Transverse colon (tissue), 4 donors: ENCODE results near the gene ZNF526. TPM values are rescaled to one million over a fixed set of nuclear protein-coding genes. Genes with fewer than 3 reads are reported as not detected.

Source experiments
- DNase-seq: peaks from one replicate; pipeline ENCODE4 v3.0.0-alpha.2; 2019
- H3K27ac ChIP-seq, 4 donors: fragments of 200-600 bp; sonication (generic); 2 replicates each; pipeline ENCODE4 v1.5.1; 2016 to 2018; ENCODE audit warnings: inconsistent platforms in 4 of 4
- H3K27me3 ChIP-seq: fragments of 200-600 bp; sonication (generic); 2 replicates; pipeline ENCODE4 v1.5.1; 2017; ENCODE audit warnings: inconsistent platforms
- H3K36me3 ChIP-seq, 4 donors: fragments of 200-600 bp; sonication (generic); 2 replicates each; pipeline ENCODE4 v1.5.1; 2017 to 2019; ENCODE audit warnings: inconsistent platforms in 4 of 4
- H3K4me1 ChIP-seq, 4 donors: fragments of 200-600 bp; sonication (generic); 2 replicates each; pipeline ENCODE4 v1.5.1; 2017 to 2020; ENCODE audit warnings: inconsistent platforms in 4 of 4
- H3K4me3 ChIP-seq, 4 donors: fragments of 200-600 bp; sonication (generic); 1 replicate in 1 of 4; 2 replicates in 3 of 4; pipeline versions ENCODE4 v1.5.1 to v1.6.1; 2017 to 2019; ENCODE audit warnings: inconsistent platforms in 4 of 4
- H3K9me3 ChIP-seq, 2 donors: fragments of 200-600 bp; sonication (generic); 2 replicates each; pipeline ENCODE4 v1.5.1; 2017 to 2019; ENCODE audit warnings: inconsistent platforms in 2 of 2
- EP300 ChIP-seq: sonication (generic); formaldehyde crosslinking; IDR thresholded peaks from one replicate; pipeline ENCODE4 v1.6.1; 2017; ENCODE audit warnings: antibody characterized with exemption, low read depth
- POLR2A ChIP-seq: fragments of 450-650 bp; IDR thresholded peaks from one replicate; pipeline ENCODE4 v1.6.1; 2016; ENCODE audit warnings: antibody characterized with exemption, mild to moderate bottlenecking, moderate library complexity
- POLR2AphosphoS5 ChIP-seq, 3 donors: sonication (generic); formaldehyde crosslinking; IDR thresholded peaks; one replicate each; pipeline ENCODE4 v1.6.1; 2016; ENCODE audit warnings: antibody characterized with exemption in 3 of 3
- WGBS, 2 donors: methylation state at CpG; one replicate each; pipeline ENCODE4 v1.1.5; 2018; ENCODE audit warnings: low coverage in 1 of 2; 5-methylcytosine and 5-hydroxymethylcytosine counted together
- in situ Hi-C, 4 donors: fragments of 200-750 bp; cut with MboI; loops; one replicate each; pipeline versions ENCODE4 v1.15.0 to v1.15.1; 2017; ENCODE audit warnings: low sequenced_read_pairs in 3 of 4, low pct_ligation_motif_present in 1 of 4, low pct_unique_long_range_greater_than_20kb in 1 of 4
- intact Hi-C: fragments of 100-400 bp; cut with DNase I; formaldehyde crosslinking; loops from one replicate; pipeline ENCODE4 v1.15.1; 2023; ENCODE audit warnings: low total_unique reads
- total RNA-seq, 4 donors: library from RNA; depleted of rRNA; stranded (reverse); fragments of >200 nt; gene quantifications; one replicate each; pipeline ENCODE4 v1.1.0, GENCODE V29; 2016
- TF ChIP-seq, protein P1 (sequence below), 5 experiments: fragments of 200-600 bp in 3 of 5; fragments of 450-650 bp in 2 of 5; sonication (generic) in 3 of 5; IDR thresholded peaks; 1 replicate in 2 of 5; 2 replicates in 3 of 5; pipeline ENCODE4 v1.5.1; 2016 to 2017; ENCODE audit warnings: antibody characterized with exemption in 5 of 5, inconsistent platforms in 3 of 5, mild to moderate bottlenecking in 2 of 5, moderate library complexity in 1 of 5

ZNF526 gene
- total RNA-seq, 4 donors from 2014 or later: 6.4 to 19.5 (median 6.8) TPM

DNA sequence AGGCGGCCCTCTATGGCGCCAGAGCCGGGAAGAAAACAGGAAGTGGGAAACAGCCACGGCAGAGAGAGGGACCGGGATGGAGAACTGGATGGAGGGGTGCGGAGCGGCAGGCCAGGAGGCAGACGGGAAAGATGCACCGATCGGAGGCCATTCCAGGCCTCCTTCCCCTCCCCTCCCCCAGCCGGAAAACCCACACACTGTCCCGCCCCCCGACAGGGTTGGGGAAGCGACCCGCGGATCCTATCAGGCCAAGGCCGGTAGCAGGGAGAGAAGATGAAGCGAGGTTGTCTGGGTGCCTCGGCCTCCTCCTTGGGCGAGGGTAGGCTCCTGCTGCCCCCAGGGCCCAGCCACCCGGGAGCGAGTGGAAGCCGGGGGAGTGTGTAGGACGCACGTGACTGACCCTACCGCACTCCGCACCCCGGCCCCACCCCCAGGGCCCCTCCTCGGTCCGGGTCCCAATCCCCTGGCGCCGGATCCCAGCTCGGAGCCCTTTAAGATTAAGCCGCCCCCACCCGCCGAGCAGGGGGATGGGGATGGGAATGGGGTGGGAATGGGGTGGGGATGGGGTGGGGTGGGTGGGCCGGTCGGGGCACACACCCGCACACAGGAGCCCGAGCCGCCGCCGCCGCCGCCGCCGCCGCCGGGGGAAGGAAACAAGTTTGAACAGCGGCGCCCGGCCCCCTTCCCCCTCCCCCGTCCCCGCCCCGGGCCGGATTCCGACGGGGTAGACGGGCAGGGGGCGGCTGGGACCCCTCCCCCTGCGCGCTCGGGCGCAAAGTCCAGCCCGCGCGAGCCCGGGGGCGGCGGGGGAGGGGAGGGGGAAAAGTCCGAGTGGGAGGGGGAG lies 33.4 kb downstream of the ZNF526 start:
- in situ Hi-C loops (no loop called here), intact Hi-C loops (loop anchor here (2.0 kb wide), 1 partner anchor 77 kb away; no protein-coding TSS in a partner anchor)
- peak overlapping the region; percentile 72 to 99 (median 90) for H3K4me3 ChIP-seq
- TF ChIP-seq EP300: no peak
- TF ChIP-seq POLR2AphosphoS5 (IDR thresholded peaks at IDR 0.05): peak in 2 of 3 donors; percentile 48 to 56
- H3K27me3 ChIP-seq: no peaks in the 10 kb centered on the region
- WGBS, 2 donors: 1% methylated on average over 22 of the region's 71 CpGs; no CpG with 5 or more reads in 1 of the 2 donors
- H3K36me3 ChIP-seq: peaks cover 0 to 9% (median 2%) of the 10 kb centered on the region in 4 donors
- H3K4me1 ChIP-seq: peaks cover 31 to 55% (median 44%) of the 10 kb centered on the region in 4 donors
- no peaks in the 10 kb centered on the region for H3K9me3 ChIP-seq
- peak overlapping the region; percentile 97 to 100 (median 99) for H3K27ac ChIP-seq
- peak; percentile 73 for DNase-seq

DNA sequence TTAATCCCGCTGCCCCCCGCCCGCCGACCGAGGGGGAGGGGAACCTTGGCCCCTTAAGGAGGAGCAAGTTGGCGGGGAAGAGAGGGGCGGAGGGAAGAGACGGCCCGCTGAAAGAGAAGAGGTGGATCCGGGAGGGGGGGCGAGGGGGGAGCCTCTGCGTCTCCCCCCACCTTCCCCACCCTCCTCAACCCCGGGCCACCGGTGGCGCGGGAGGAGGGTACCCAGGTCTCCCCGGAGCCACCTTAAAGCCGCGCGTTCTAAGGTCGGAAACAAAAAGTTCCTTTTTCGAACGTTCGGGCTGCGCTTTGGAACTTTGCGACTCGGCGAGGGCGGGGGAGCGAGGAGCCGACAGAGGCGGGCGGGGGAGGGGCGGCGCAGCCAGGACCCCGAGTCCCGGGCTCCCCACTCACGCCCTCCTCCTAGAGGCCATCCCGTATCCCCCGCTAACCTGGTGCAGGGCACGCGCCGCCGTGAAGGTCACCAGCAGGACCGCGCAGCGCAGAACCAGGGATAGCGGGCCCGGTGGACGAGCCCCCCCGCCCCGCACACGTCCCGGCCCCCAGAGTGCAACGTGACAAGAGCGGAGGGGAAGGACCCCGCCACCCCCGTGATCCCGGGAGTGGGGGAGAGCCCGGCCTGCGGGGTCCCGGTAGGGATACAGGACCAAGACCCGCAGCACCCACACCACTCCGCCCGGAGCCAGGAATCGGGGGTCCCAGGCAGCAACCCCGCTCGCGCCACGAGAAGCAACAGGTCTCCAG lies 34.2 kb downstream of the ZNF526 start:
- in situ Hi-C loops (no loop called here), intact Hi-C loops (loop anchor here (2.0 kb wide), 1 partner anchor 77 kb away; no protein-coding TSS in a partner anchor)
- peak overlapping the region; percentile 72 to 99 (median 90) for H3K4me3 ChIP-seq
- TF ChIP-seq EP300 (no peak), POLR2A (no peak), POLR2AphosphoS5 (IDR thresholded peaks at IDR 0.05) (peak; percentile 0 to 56 (median 28))
- TF ChIP-seq, protein P1, sequence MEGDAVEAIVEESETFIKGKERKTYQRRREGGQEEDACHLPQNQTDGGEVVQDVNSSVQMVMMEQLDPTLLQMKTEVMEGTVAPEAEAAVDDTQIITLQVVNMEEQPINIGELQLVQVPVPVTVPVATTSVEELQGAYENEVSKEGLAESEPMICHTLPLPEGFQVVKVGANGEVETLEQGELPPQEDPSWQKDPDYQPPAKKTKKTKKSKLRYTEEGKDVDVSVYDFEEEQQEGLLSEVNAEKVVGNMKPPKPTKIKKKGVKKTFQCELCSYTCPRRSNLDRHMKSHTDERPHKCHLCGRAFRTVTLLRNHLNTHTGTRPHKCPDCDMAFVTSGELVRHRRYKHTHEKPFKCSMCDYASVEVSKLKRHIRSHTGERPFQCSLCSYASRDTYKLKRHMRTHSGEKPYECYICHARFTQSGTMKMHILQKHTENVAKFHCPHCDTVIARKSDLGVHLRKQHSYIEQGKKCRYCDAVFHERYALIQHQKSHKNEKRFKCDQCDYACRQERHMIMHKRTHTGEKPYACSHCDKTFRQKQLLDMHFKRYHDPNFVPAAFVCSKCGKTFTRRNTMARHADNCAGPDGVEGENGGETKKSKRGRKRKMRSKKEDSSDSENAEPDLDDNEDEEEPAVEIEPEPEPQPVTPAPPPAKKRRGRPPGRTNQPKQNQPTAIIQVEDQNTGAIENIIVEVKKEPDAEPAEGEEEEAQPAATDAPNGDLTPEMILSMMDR (IDR thresholded peaks at IDR 0.05): peak in 2 of 5 experiments; percentile 25 to 27
- 1% methylated on average over 39 of the region's 70 CpGs; no CpG with 5 or more reads in 1 of the 2 donors for WGBS, 2 donors
- H3K36me3 ChIP-seq: peaks cover 0 to 4% (median 0%) of the 10 kb centered on the region in 4 donors
- peak overlapping the region; percentile 97 to 100 (median 99) for H3K27ac ChIP-seq
- H3K27me3 ChIP-seq: no peaks in the 10 kb centered on the region
- DNase-seq: peak; percentile 84
- H3K9me3 ChIP-seq: no peaks in the 10 kb centered on the region
- H3K4me1 ChIP-seq: peaks cover 31 to 55% (median 44%) of the 10 kb centered on the region in 4 donors

DNA sequence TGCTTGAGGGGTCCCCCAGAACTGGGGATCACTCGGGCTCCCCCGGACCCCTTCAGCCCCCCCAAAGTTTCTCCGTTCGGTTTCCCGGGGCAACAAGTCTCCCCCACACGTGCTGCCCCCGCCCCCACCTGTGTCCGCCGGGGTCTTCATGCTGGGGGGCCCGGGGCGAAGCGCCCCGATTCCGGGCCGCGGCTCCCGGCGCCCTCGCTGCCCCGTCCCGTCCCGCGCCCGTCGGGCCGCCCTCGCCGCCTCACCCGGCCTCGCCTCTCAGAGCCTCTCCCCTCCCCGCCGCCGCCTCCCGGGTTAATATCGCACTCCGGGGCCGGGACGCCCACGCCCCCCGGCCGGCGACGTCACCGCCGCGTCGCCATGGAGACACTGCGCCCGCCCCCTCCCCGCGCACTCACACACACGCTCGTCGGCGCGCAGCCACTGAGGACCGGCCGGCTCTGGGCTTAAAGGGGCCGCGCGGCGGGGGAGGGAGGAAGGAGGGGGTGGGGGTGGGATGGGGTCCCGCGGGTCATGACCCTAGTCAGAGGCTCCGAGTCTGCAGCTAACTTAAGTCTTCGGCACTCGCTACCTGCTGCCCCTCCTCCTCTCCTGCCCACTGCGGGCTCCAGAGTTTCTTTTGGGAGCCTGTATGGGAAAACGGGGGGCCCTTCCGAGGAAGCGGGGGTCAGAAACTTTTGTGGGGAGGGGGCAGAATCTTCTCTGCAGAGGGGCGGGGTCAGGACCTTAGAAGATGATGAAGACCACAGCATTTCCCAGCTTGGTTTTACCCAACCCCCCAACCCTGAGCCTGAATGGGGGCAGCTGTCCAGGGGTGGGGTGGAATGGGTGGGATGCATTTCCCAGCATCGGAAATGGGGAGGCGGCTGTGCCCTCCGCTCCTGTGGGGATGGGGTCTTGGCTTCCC lies 35.0 kb downstream of the ZNF526 start, which contains the start of gene ERF:
Gene ERF, minus strand, starts transcription at position 279 of the 916 bp plus-strand sequence. Its CDS starts 129 bp downstream, at position 150.
- Histone ChIP-seq H3K9me3 (no peaks in the 10 kb centered on the region), H3K36me3 (no peaks in the 10 kb centered on the region), H3K4me1 (peaks cover 28 to 53% (median 43%) of the 10 kb centered on the region in 4 donors), H3K27me3 (no peaks in the 10 kb centered on the region), H3K27ac (peak within 1 kb of the TSS; percentile 97 to 100 (median 99)), H3K4me3 (peak within 1 kb of the TSS; percentile 72 to 99 (median 90))
- WGBS, 2 donors: 1% methylated on average over 44 of the region's 75 CpGs; no CpG with 5 or more reads in 1 of the 2 donors
- intact Hi-C loops: loop anchor here (2.0 kb wide), 1 partner anchor 78 kb away; no protein-coding TSS in a partner anchor
- peak; percentile 95 for DNase-seq
- in situ Hi-C loops: no loop called here
- TF ChIP-seq POLR2A (peak; percentile 87), POLR2AphosphoS5 (IDR thresholded peaks at IDR 0.05) (peak; percentile 97 to 99 (median 99))
- TF ChIP-seq, protein P1 (IDR thresholded peaks at IDR 0.05): no peak
